HEK293T (cell line): ENCODE measurements around the gene ZPR1.
A peak's percentile ranks its signal among the peaks of the same experiment; 100 is the strongest.

Experiments
- CTCF ChIA-PET: fragments of 350-600 bp; formaldehyde crosslinking; extraction: SDS; loops from one replicate; lab custom pipeline; 2021; ENCODE audit warnings: antibody characterized with exemption, inconsistent platforms; lab: Yijun Ruan, JAX
- POLR2A ChIA-PET: fragments of 350-600 bp; formaldehyde crosslinking; extraction: SDS; loops from one replicate; lab custom pipeline; 2020; ENCODE audit warnings: antibody characterized with exemption, inconsistent platforms; lab: Yijun Ruan, JAX
- DNase-seq: peaks from one replicate; pipeline ENCODE4 v3.0.0; 2012; ENCODE audit warnings: mixed read lengths; ENCODE audit errors: extremely low spot score
- ARNT ChIP-seq: fragments of 450-650 bp; IDR thresholded peaks from 2 replicates; pipeline ENCODE4 v1.6.1; 2017; ENCODE audit warnings: mild to moderate bottlenecking
- BHLHE40 ChIP-seq: fragments of 450-650 bp; IDR thresholded peaks from 2 replicates; pipeline ENCODE4 v1.6.1; 2016; ENCODE audit warnings: mild to moderate bottlenecking, moderate library complexity, borderline replicate concordance
- CTBP1 ChIP-seq: fragments of 450-650 bp; IDR thresholded peaks from 2 replicates; pipeline ENCODE4 v1.6.1; 2016; ENCODE audit warnings: borderline replicate concordance
- ELF4 ChIP-seq: fragments of 450-650 bp; IDR thresholded peaks from 2 replicates; pipeline ENCODE4 v1.6.1; 2017; ENCODE audit warnings: antibody characterized with exemption
- FOXA1 ChIP-seq: fragments of 450-650 bp; IDR thresholded peaks from 2 replicates; pipeline ENCODE4 v1.6.1; 2016; ENCODE audit warnings: mild to moderate bottlenecking
- FOXK2 ChIP-seq: fragments of 450-650 bp; IDR thresholded peaks from 2 replicates; pipeline ENCODE4 v1.6.1; 2016; ENCODE audit warnings: mild to moderate bottlenecking
- FOXM1 ChIP-seq: fragments of 450-650 bp; IDR thresholded peaks from 2 replicates; pipeline ENCODE4 v1.6.1; 2017; ENCODE audit warnings: mild to moderate bottlenecking, borderline replicate concordance
- HDGF ChIP-seq: fragments of 450-650 bp; IDR thresholded peaks from 2 replicates; pipeline ENCODE4 v1.6.1; 2017; ENCODE audit warnings: antibody characterized with exemption, borderline replicate concordance
- L3MBTL2 ChIP-seq: fragments of 450-650 bp; conservative IDR thresholded peaks from 2 replicates; pipeline ENCODE4 v1.6.1; 2016; ENCODE audit warnings: mild to moderate bottlenecking
- LEF1 ChIP-seq: fragments of 450-650 bp; IDR thresholded peaks from 2 replicates; pipeline ENCODE4 v1.6.1; 2017; ENCODE audit warnings: mild to moderate bottlenecking, borderline replicate concordance
- NFRKB ChIP-seq: fragments of 450-650 bp; IDR thresholded peaks from 2 replicates; pipeline ENCODE4 v1.6.1; 2016; ENCODE audit warnings: mild to moderate bottlenecking, moderate library complexity
- PKNOX1 ChIP-seq: fragments of 450-650 bp; IDR thresholded peaks from 2 replicates; pipeline ENCODE4 v1.6.1; 2016
- SP1 ChIP-seq: fragments of 450-650 bp; IDR thresholded peaks from 2 replicates; pipeline ENCODE4 v1.6.1; 2017
- SUZ12 ChIP-seq: fragments of 450-650 bp; IDR thresholded peaks from 2 replicates; pipeline ENCODE4 v1.6.1; 2016; ENCODE audit warnings: mild to moderate bottlenecking
- TARDBP ChIP-seq: fragments of 450-650 bp; IDR thresholded peaks from 2 replicates; pipeline ENCODE4 v1.6.1; 2016
- ZNF384 ChIP-seq: fragments of 450-650 bp; IDR thresholded peaks from 2 replicates; pipeline ENCODE4 v1.6.1; 2016

ZPR1 gene

DNA sequence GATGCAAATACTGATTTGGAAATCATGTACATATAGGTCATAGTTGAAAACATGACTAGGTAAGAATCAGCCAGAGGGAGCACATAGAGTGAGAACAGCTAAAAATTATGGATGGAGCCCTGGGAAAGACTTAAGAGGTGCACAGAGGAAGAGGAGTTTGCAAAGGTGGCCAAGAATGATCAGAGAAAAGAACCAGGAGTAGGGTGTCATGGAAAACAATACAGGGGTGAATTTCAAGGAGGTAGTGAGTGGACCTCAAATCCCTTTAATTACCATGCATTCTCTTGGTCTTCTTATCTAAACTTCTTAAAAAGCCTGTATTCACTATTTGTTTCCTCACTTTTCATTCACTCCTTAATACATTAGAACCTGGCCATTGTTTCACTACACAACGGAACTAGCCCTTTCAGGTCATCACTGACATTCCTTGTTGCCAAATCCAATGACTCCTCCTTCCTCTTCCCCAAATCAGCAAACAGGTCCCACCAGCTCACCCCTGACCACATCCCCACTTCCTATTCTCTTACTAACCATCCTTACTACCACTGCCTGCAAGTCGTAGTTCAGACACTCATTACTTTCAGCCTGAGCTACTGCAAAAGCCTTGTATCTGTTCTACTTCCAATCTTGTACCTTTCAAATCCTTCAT, 37.6 kb downstream of the ZPR1 start:
- POLR2A ChIA-PET, result no interaction called here
- CTCF ChIA-PET, result no interaction called here
- TF ChIP-seq ELF4, result no peak
- DNase-seq, result no peak

GRCh38 chr11:116742104-116742503, 45.7 kb downstream of the ZPR1 start:
- ChIA-PET POLR2A (no interaction called here), CTCF (interaction anchor here (1.6 to 4.6 kb wide), 2 partner anchors 10 to 94 kb away, joined by 6 to 36 read pairs; no protein-coding TSS in a partner anchor)
- TF ChIP-seq PKNOX1 (no peak), CTBP1 (no peak), NFRKB (no peak), ELF4 (no peak), FOXK2 (no peak), HDGF (no peak), FOXA1 (no peak), BHLHE40 (no peak)
- no peak for DNase-seq

GRCh38 chr11:116740741-116741140, 47.1 kb downstream of the ZPR1 start:
- POLR2A ChIA-PET, result no interaction called here

DNA sequence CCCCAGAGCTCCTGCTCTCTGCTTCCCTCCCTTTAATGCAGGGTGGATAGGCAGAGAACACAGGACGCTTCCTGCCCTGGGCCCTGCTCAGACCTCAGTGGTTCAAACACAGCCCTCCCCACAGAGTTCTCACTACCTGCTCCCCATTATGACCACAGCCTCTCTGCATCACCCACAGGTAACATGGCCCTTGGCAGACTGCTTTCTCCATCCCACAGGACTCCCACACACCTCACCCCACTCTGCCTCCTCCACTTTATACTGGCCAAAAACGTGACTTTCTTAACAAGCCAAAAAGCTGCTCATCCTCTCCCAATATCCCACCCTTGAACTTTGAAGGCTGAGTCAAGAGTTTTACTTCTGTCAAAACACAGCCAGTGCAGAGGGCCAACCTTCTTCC, 48.8 kb downstream of the ZPR1 start:
- TF ChIP-seq FOXK2 (no peak), L3MBTL2 (no peak), TARDBP (no peak), SP1 (no peak), SUZ12 (no peak), FOXA1 (no peak), FOXM1 (no peak), ZNF384 (no peak)
- DNase-seq, result no peak
- ChIA-PET POLR2A (no interaction called here), CTCF (interaction anchor here (0.6 kb wide), 1 partner anchor 1530 kb away, joined by 3 read pairs; no protein-coding TSS in a partner anchor)

More at GRCh38 chr11:116740741-116741140, 47.1 kb downstream of the ZPR1 start:
- CTCF ChIA-PET, result interaction anchor here (4.6 kb wide), 1 partner anchor 9 kb away, joined by 36 read pairs; no protein-coding TSS in a partner anchor
- no peak for TF ChIP-seq SUZ12
- no peak for TF ChIP-seq LEF1
- no peak for TF ChIP-seq FOXM1
- TF ChIP-seq FOXA1, result no peak
- TF ChIP-seq SP1, result no peak
- TF ChIP-seq HDGF, result no peak
- TF ChIP-seq ELF4, result no peak
- no peak for TF ChIP-seq PKNOX1
- DNase-seq, result no peak

DNA sequence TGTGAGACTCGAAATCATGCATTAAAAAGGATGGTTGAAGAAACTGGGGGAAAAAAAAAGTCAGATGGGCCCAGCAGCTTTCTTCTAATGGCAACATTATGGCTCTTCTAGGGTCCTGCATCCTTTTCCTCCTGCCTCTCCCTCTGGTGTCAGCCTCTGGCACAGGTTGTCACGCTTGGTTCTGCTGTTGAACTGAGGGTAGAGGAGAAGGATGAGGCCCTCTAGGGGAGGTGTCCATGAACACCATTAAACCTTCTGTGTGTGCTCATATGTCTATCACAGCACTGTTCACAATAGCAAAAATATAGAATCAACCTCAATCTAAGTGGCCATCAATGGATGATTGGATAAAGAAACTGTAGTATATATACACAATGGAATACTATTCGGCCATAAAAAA, 51.1 kb downstream of the ZPR1 start:
- DNase-seq, result peak; percentile 44
- POLR2A ChIA-PET, result no interaction called here

GRCh38 chr11:116733969-116734508, 53.8 kb downstream of the ZPR1 start:
- ChIA-PET POLR2A (no interaction called here), CTCF (no interaction called here)
- TF ChIP-seq L3MBTL2, result no peak
- no peak for TF ChIP-seq FOXM1
- TF ChIP-seq SUZ12, result no peak
- TF ChIP-seq ZNF384, result no peak
- TF ChIP-seq FOXA1, result no peak
- no peak for TF ChIP-seq TARDBP
- no peak for TF ChIP-seq SP1
- no peak for TF ChIP-seq FOXK2
- TF ChIP-seq PKNOX1, result no peak
- no peak for TF ChIP-seq LEF1
- no peak for TF ChIP-seq ARNT
- TF ChIP-seq BHLHE40, result no peak
- no peak for TF ChIP-seq HDGF
- TF ChIP-seq CTBP1, result no peak
- no peak for TF ChIP-seq NFRKB
- TF ChIP-seq ELF4, result no peak
- no peak for DNase-seq

More for the DNA sequence above, 51.1 kb downstream of the ZPR1 start:
- CTCF ChIA-PET, result no interaction called here
- no peak for TF ChIP-seq FOXM1
- TF ChIP-seq HDGF, result no peak
- no peak for TF ChIP-seq CTBP1
- no peak for TF ChIP-seq LEF1
- no peak for TF ChIP-seq ZNF384
- no peak for TF ChIP-seq BHLHE40
- no peak for TF ChIP-seq PKNOX1
- TF ChIP-seq ARNT, result no peak
- TF ChIP-seq ELF4, result no peak
- no peak for TF ChIP-seq SUZ12
- no peak for TF ChIP-seq NFRKB
- no peak for TF ChIP-seq FOXK2
